Stimulated activated CD8-positive, alpha-beta memory T cell treated with anti-CD3 and anti-CD28 coated beads, Interleukin-15, amount 100 ng/mL, for 48 hours (primary cell): ENCODE results near the gene IL34.
A peak's percentile ranks its signal among the peaks of the same experiment; 100 is the strongest.
"Not testable (repeated sequence)": the region's sequence is repeated elsewhere in the genome, so short reads cannot be mapped to it uniquely, and the experiment has no call there.

Experiments used
- DNase-seq, 2 donors: peaks; one replicate each; pipeline ENCODE4 v3.0.0-alpha.2; 2020; ENCODE audit warnings: low read depth in 2 of 2

IL34 gene

DNA sequence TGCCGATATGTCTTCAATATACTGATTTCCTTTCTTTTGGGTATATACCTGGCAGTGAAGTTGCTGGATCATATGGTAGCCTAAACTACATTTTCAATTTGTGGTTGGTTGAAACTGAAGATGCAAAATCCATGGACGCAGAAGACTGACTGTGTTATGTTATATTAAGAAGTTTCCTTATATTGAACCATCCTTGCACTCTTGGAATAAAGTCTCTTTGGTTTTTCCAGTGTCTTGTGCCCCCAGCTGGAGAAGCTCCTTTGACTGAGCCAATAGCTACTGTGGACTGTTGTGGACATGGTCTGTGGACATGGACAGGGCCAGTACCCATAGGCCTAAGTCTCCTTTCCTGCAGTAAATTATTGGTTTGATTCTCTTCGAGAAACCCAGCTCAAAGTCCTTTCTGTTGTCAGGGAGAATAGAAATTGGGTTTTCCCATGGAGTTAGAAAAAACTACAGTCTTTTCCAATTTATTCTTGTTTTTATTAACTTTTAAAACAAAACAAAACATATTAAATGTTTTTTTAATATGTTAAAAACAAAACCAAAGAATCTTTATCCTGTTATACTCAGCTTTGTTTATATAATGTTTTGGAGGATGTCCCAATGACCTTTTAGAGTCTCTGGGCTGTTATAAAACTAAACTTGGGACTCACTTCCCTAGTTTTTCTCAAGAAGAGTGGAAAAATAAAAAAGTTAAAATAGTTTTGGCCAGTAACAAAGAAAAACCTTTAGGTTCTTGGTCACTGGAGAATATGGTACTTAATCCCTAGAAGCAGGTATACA, 15.2 kb upstream of the IL34 start:
- no peak for DNase-seq

DNA sequence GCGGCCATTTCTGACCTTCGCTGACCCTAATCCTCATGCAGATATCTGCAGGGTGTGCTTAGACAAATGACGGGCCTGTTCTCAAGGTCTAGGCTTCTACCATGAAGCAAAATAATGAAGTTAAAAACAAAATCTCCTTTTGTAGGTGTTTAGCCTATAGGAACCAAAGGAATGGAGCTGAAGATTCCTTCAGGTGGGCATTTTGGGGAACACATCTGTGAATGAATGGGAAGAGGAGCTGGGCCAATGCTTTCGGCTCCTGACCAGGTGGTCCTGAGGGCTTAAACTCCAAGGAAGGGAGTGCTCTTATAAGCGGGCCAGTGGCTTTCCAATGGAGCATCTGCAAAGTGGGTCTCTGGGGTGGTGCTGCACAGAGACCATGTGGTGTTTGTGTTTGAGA, 14.1 kb upstream of the IL34 start:
- DNase-seq = no peak

DNA sequence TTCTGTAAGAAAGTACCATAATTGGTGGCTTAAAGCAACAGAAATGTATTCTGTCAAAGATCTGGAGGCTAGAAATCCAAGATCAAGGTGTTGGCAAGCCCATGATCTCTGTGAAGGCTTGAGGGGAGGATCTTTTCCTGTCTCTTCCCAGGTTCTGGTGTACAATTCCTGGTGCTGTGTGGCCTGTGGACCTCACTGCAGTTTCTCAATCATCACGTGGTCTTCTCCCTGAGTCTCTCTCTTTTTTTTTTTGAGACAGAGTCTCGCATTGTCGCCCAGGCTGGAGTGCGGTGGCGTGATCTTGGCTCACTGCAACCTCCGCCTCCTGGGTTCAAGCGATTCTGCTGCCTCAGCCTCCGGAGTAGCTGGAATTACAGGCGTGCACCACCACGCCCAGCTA, 12.7 kb upstream of the IL34 start:
- not testable (repeated sequence) for DNase-seq

DNA sequence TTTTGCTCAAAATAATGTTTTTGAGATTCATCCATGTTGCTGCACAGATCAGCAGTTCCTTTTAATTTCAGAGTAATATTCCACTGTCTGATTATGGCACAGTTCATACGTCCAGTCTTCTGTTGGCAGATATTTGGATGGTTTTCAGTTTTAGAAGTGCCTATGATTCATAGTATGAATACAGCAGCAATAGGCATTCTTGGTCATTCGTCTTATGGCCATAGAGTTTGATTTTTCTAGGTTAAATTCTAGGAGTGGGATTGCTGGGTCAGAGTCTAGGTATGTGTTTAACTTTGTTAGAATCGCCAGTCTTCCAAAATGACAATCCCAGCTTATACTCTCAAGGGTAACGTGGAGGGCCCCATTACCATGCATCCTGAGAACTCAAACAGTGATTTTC, 11.5 kb upstream of the IL34 start:
- DNase-seq = no peak

DNA sequence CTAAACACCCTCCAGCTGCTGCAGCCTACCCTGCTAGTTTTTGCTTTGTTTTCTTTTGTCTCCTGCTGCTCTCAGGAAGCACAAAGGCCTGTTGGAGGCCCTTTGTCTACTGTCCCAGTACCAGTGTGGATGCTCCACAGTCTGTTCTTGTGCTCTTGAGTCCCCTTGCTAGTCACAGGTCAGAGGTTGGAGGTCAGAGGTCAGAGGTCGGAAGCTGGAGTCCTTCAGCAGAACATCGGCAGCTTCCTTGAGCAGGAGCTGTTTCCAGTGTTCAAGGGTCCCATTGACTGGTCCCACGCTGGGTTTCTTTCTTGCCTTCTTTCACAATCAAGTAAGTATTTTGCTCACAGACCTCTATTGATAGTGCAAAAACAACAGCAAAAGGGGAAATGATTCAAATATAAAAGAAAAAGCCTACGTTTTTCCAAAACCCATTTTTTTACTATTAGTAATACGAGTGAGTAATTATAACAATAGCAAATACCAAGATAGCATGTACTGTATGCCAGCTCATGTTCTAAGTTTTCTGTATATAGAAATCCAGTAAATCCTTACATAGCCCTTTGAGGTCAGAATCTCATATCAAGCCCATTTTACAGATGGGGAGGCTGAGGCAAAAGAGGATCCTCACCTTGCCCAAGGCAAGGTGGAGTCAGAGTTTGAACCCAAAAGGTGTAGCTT, 10.9 kb upstream of the IL34 start:
- DNase-seq = no peak

DNA sequence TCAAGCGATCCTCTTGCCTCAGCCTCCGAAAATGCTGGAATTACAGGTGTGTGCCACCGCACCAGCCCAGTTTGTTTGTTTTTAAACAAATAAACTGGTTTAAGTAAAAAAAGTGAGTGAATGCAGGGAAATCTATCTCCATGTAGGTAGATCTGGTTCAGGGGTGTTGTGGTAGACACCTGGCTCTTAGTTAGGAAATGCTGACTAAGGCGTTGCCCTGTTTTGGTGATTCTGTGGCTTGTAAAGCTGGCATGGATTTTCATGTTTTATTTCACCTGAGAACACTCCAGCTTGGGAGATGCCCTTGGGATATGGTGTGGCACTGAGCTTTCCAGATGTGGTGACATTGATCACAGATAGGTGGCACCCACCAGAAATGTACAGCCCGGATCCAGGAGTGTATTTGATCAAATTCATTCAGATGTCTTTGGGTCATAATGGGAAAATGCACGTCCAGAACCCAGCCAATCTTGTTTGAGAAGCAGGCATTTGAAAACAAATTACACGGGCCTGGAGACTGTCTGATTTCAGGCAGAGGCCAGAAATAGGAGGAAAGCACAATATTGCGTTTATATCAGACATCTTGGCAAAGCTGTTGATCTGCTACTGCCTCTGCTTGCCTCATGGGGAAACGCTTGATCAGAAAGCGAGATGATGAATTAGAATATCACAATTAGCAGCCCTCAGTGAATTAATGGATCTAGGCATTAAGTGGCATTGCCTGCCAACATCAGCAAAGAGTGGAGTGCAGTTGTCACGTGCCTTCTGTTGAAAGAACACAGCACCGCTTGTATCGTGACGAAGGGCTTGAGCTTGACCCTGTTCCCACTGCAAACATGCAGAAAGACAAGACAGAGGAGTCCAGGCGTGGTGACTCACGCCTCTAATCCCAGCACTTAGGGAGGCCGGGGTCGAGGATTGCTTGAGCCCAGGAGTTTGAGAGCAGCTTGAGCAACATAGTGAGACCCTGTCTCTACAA, 7.3 kb upstream of the IL34 start:
- no peak for DNase-seq

DNA sequence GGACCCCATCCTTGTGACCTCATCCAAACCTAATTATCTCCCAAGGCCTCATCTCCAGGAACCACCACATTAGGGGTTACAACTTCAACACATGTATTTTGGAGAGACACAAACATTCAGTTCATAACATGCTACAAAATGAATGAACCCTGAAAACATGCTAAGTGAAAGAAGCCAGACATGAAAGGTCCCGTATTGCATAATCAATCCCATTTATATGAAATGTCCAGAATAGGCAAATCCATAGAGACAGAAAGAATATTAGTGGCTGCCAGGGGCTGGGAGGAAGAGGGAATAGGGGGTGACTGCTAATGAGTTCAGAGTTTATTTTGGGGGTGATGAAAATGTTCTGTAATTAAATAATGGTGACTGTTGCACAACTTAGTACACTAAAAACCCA, 3.7 kb upstream of the IL34 start:
- DNase-seq = no peak

DNA sequence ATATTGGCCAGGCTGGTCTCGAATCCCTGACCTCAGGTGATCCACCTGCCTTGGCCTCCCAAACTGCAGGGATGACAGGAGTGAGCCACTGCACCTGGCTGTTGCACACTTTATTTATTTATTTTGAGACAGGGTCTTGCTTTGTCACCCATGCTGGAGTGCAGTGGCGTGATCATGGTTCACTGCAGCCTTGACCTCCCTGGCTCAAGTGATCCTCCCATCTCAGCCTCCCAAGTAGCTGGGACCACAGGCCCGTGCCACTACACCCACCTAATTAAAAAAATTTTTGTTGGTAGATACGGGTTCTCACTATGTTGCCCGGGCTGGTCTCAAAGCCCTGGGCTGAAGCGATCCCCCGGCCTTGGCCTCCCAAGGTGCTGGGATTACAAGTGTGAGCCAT, 3.1 kb upstream of the IL34 start:
- DNase-seq = not testable (repeated sequence)

DNA sequence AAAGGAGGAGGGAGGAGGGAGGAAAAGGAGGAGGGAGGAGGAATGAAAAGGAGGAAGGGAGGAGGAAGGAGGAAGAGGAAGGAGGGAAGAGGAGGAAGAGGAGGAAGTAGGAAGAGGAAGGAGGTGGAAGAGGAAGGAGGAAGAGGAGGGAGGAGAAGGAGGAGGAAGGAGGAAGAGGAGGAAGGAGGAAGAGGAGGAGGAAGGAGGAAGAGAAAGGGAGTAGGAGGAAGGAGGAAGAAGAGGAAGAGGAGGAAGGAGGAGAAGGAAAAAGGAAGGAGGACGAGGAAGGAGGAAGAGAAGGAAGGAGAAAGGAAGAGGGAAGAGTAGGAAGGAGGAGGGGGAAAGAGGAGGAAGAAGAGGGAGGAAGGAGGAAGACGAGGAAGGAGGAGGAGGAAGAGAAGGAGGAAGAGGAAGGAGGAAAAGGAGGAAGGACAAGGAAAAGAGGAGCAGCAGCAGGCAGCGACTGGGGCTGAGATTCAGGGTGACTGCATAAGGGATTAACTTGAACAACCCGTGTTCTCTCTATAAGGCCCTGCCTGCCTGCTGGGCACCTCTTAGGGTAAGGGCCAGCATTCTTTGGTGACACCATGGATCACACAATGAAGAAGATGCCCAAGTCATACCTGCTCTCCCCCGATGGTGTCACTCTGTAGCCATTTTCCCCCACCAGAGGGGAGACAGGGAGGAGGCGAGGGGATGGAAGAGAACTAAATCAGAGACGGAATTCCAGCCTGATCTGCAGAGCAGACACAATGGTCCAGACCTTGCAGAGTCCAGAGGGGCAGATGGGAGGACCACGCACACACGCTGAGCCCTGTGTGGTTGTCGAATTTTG, 1.4 kb upstream of the IL34 start:
- no peak for DNase-seq

DNA sequence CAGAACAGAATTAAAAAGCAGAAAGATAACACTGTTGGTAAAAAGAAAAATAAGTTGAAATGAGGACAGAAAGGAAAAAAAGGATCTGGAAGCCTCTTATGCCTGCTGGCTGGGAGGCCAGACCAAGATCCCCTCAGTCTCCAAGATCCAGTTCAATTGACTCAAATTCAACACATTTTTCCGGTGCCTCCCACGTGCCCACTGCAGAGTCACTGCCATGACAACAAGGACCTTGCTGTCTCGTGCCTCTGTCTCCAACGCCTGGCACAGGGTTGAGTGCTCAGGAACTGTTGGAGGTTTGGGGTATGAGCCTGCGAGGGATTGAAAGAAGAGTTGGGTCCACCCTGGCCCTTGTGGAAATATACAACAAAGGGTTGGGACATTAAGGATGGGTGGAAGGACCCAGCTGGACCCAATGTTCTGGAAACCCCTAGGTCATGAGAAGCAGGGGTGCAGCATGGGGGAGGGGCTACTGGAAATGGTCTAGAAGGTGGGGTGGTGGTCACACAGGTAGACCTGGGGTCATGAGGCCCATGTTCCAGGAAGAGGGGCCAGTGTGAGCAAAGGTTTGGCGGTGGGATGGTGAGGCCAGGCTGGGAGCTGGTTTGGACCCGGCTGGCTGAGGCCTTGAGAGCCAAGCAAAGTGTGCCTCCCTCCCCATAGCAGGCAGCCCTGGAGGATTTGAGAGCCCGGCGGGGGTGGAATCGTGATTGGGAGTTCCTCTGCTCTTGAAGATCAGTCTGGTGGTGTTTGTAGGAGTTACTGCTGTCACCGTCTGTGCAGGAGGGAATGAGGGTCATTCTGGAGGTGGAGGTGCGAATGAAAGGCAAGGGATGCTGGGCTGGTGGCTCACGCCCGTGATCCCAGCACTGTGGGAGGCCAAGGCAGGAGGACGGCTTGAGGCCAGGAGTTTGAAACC, 1.3 kb downstream of the IL34 start:
- no peak for DNase-seq

DNA sequence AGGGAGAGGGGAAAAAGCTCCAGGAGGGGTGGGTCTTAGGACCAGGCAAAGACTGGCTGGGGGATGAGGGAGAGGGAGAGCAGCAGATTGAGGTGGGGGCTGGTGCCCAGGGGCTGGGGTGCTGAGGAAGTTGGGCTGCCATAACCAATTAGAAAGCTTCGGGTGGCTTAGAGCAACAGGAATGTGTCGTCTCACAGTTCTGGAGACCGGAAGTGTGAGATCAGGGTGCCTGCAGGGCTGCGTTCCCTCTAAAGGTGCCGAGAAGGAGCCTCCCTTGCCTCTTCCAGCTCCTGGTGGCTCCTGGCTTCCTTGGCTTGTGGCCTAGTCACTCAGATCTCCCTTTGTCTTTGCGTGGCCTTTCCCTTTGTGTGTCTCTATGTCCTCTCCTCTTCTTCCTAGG, 2.2 kb downstream of the IL34 start:
- no peak for DNase-seq

DNA sequence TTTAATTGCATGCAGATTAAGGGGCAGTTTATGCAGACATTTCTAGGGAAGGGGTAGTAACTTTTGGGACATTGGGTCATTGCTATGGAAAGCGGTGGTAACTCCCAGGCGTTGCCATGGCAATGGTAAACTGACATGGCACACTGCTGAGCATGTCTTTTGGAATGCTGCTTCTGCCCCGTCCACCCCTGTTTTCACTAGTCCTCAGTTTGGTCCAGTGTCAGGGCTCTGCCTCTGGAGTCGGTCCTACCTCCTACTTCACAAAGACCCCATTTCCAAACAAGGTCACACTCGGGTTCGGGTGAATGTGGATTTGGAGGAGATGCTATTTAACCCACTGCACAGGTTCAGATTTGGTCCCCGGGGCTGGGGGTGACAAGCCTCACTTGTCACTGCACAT, 2.9 kb downstream of the IL34 start:
- no peak for DNase-seq

DNA sequence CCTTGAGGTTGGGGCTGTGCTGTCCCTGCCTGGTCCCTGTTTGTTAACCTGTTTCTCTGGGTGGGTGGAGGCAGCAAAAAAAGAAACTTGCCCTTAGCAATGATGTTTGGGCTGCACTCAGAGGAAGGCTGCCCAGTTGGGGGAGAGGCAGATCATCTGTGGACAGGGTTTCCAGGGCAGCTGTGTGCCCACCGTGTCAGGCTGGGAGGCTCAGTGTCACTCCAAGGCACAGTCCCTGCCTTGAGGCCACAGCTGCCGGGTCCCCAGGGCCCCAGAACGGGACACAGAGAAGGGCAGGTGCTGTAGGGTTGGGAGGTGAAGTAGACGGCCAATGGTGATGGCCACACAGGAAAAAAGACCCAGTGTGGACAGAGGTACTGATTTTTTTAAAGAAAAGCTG, 3.9 kb downstream of the IL34 start:
- no peak for DNase-seq

DNA sequence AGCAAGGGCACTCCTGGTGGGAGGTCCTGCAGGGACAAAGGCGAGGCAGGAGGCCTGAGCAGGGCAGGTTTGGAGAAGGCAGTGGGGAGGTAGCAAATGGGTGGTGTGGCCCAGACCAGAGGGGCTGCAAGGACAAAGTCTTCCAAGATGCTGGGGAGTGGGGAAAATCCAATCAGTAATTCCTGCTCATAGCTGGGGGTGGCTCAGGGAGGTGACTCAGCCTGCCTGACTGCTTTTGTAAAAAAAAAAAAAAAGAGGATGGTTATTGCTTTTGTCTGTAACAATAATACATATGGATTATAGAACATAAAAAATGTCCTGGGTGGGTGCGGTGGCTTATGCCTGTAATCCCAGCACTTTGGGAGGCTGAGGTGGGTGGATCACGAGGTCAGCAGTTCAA, 5.2 kb downstream of the IL34 start:
- DNase-seq = no peak

DNA sequence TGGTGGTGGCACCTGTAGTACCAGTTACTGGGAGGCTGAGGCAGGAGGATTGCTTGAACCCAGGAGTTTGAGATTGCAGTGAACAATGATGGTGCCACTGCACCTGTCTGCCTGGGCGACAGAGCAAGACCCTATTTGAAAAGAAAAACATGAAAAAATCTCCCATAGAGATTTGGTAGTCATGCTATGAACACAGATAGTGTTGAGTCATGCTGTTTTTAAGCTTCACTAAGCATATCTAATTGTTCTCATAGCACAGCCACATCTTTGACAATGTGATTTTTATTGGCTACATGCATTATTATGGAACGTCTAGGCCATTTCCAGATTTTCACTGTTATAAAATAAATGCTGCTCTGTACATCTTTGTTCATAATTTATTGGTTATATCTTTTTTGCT, 6.0 kb downstream of the IL34 start:
- DNase-seq = no peak

DNA sequence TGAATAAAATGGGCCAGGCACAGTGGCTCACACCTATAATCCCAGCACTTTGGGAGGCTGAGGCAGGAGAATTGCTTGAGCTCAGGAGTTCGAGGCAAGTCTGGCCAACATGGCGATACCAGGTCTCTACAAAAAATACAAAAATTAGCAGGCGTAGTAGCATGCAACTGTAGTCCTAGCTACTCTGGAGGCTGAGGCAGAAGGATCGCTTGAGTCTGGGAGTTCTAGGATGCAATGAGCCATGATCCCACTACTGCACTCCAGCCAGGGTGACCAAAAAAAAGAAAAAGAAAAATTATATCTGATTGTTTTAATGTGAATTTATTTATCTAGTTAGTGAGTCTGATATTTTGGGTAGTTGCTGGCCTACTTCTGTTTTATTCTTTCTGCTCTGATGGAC, 7.0 kb downstream of the IL34 start:
- no peak for DNase-seq

DNA sequence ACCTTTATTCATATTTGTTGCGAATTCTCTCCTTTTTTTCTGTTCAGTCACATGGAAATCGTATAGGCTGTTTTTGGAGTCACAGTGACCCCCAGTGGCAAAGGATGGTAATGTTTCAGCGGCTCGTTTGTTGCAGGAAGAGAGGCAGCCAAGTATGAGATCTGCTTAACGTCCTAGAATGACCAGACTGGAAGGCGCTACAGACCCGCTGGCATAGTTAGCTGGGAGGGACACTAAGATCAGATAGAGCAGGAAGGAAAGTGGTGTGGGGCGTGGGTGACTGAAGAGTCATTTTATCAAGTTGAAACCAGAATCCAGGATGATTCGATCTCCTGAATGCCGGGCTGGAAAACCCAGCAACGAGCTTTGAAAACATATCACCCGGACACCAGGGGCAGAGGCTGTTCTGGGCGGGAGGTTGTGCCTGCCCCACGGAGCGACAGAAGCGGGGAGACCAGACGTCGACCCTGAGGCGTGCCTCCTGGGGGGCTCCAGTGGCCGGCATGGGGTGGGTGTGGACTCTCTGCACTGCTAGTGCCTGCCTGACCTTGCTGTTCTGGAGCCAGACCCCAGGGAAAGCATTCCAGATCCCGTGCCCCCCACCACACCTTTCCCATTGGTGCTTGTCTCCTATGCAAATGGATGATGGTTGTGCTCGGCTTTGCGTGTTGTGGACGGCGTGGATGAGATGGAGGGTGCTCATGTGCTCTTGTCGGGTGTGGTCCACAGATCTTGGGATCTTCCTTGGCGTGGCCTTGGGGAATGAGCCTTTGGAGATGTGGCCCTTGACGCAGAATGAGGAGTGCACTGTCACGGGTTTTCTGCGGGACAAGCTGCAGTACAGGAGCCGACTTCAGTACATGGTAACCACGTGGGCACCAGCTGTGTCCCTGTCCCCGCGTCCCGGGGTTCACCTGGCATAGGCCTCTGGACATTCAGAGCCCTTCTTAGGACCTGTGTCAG, 7.7 kb downstream of the IL34 start:
- DNase-seq = peak; percentile 60 to 61

DNA sequence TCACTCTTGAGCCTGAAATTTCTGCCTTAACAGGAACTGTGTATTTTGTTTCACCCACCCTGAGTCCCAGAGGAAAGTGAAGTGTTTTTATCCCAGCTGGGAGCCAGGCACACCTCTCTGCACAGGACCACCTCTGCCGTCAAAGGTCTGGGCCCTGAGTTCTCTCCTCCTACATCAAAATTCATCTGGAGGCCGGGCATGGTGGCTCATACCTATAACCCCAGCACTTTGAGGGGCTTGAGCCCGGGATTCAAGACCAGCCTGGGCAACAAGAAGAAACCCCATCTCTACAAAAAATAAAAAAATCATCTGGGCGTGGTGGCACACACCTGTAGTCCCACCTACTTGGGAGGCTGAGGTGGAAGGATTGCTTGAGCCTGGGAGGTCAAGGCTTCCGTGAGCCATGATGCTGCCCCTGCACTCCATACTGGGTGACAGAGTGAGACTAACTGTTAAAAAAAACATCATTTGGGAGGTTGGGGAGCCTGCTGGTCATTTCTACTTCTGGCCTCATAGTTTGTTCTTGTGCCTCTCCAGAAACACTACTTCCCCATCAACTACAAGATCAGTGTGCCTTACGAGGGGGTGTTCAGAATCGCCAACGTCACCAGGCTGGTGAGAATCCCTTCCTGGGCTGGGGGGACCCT, 9.8 kb downstream of the IL34 start:
- no peak for DNase-seq
